Breast epithelium (tissue), 3 donors: ENCODE measurements around the gene ANKMY1.

Experiments used
- POLR2A ChIP-seq: fragments of 450-650 bp; IDR thresholded peaks from one replicate; pipeline ENCODE4 v1.6.1; 2016; ENCODE audit warnings: antibody characterized with exemption, mild to moderate bottlenecking, moderate library complexity
- POLR2AphosphoS5 ChIP-seq, 3 donors: sonication (generic); formaldehyde crosslinking; IDR thresholded peaks; one replicate each; pipeline ENCODE4 v1.6.1; 2017; ENCODE audit warnings: antibody characterized with exemption in 3 of 3
- TF ChIP-seq, protein P1 (sequence below), 3 donors: fragments of 450-650 bp; IDR thresholded peaks; one replicate each; pipeline ENCODE4 v1.5.1; 2016 to 2017; ENCODE audit warnings: antibody characterized with exemption in 3 of 3, mild to moderate bottlenecking in 3 of 3, moderate library complexity in 3 of 3

DNA sequence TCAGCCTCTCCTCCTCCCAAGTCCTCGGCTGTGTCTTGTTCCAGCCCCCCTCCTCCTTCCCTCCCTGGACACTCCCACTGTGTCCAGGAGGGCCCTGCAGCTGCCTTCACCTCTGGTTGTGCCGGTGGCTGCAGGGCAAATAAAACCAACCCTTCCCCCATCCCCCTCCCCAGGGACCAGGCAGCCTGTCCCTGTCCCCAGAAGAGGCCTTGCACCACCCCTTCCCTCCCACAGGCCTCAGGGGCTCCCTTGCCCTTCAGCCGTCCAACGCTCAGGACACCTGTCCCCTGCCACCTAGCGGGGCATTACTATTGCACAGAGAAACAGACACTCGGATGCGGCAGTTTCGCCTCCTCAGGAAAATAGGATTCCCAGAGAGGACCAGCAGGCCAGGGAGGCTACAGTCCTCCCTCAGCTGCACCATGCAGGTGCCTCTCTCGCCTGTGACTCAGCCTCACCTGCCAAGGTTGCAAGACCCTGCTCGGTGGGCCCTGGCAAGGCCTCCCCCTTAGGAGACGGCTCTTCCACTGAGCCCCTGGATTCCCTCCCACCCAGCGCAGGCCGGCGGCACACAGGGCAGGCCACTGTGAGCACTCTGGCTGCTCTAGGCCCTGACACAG is 127.8 kb downstream of the ANKMY1 start:
- TF ChIP-seq, protein P1, sequence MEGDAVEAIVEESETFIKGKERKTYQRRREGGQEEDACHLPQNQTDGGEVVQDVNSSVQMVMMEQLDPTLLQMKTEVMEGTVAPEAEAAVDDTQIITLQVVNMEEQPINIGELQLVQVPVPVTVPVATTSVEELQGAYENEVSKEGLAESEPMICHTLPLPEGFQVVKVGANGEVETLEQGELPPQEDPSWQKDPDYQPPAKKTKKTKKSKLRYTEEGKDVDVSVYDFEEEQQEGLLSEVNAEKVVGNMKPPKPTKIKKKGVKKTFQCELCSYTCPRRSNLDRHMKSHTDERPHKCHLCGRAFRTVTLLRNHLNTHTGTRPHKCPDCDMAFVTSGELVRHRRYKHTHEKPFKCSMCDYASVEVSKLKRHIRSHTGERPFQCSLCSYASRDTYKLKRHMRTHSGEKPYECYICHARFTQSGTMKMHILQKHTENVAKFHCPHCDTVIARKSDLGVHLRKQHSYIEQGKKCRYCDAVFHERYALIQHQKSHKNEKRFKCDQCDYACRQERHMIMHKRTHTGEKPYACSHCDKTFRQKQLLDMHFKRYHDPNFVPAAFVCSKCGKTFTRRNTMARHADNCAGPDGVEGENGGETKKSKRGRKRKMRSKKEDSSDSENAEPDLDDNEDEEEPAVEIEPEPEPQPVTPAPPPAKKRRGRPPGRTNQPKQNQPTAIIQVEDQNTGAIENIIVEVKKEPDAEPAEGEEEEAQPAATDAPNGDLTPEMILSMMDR (IDR thresholded peaks at IDR 0.05), result no peak
- TF ChIP-seq POLR2AphosphoS5 (IDR thresholded peaks at IDR 0.05) (no peak), POLR2A (no peak)
